ENCODE measurements around the gene MTMR11. TPM values are rescaled to one million over a fixed set of nuclear protein-coding genes. Genes with fewer than 3 reads are reported as not detected.
A peak's percentile ranks its signal among the peaks of the same experiment; 100 is the strongest.

The MTMR11 gene
- total and polyA plus RNA-seq, 8 donors = 1.7 to 11.8 (median 4.4) TPM

DNA sequence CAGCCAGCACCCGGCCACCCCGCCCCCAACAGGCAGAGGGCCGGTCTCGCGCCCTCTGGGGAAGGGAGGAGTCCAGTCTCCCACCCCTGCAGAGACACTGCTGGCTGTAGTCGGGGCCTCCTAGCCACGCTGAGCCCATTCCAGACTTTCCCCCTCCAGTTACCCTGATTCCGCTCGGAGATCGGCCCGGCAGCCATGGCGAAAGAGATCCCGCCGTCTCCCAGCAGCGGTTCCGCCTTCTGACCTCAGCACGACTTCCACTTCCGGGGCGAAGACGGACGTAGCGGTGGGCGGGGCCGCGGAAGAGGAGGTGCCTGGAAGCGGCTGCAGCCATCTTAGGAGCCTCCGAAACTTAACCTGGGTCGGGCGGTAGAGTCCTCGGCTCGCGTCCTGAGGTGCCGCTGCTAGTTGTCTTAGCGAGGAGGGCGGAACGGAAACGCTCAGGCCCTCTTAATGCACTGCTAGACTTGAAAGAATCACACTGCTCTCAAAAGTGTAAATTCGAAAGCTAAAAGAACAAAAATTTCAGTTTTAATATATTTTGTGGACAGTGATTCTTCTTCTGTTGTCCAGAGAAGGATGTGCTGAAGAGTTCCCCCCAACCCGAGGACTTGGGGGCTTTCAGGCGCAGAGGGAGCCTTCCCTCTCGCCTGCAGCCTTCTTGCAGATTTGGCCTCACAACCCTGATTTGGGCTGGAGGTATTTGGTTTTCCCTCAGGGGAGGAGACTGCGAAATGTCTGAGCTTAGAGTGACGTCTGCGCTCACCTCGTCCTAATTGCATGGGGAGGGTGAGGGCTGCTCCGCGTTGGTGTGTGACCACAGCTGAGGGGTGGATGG, 8.9 kb downstream of the MTMR11 start, which contains the start of gene SF3B4:
SF3B4 (minus strand) TSS at position 241 of the 838 bp plus-strand sequence; CDS start at position 197, 44 bp downstream.
- WGBS, 2 donors = 0 to 1% methylated on average over 39 to 47 of the region's 47 CpGs
- no peaks in the 10 kb centered on the region for H3K27me3 ChIP-seq
- peak within 1 kb of the TSS; percentile 74 to 95 (median 90) for H3K27ac ChIP-seq
- FAIRE-seq (no peak), DNase-seq (peak; percentile 95 to 98 (median 95)), ATAC-seq (peak; percentile 99 to 100 (median 99))
- TF ChIP-seq, protein P1, sequence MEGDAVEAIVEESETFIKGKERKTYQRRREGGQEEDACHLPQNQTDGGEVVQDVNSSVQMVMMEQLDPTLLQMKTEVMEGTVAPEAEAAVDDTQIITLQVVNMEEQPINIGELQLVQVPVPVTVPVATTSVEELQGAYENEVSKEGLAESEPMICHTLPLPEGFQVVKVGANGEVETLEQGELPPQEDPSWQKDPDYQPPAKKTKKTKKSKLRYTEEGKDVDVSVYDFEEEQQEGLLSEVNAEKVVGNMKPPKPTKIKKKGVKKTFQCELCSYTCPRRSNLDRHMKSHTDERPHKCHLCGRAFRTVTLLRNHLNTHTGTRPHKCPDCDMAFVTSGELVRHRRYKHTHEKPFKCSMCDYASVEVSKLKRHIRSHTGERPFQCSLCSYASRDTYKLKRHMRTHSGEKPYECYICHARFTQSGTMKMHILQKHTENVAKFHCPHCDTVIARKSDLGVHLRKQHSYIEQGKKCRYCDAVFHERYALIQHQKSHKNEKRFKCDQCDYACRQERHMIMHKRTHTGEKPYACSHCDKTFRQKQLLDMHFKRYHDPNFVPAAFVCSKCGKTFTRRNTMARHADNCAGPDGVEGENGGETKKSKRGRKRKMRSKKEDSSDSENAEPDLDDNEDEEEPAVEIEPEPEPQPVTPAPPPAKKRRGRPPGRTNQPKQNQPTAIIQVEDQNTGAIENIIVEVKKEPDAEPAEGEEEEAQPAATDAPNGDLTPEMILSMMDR (IDR thresholded peaks at IDR 0.05) = no peak
- peak within 1 kb of the TSS; percentile 60 to 79 (median 68) for H3K4me3 ChIP-seq
- peaks cover 0 to 38% (median 21%) of the 10 kb centered on the region in 3 donors for H3K36me3 ChIP-seq
- no peaks in the 10 kb centered on the region for H3K9me3 ChIP-seq
- H3K4me1 ChIP-seq = peaks cover 8 to 22% (median 18%) of the 10 kb centered on the region in 3 donors
- intact Hi-C loops (cut with DNase I) = no loop called here

DNA sequence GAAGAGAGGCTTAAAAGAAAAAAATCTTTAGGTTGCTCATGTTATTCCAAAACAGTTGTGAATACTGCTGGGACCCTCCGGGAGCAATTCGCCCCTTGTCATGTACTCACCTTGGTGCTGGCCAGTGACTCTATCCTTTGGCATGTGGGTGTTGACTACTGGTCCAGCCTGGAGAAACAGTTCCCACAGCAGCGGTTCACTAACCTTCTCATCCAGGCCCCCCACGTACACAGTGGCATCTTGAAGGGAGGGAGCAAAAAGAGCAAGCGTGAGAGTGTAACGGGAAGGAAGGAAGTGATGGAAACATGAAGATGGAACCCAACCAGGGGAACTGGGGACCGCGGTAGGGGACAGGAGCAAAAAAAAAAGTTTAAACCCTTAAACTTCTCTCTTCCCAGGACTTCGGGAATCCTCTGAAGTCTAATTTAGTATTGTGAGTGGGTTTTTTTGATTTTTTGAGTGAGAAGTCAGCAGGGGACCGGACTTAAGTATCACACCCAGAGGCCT, 9.6 kb downstream of the MTMR11 start:
- no peak for DNase-seq
- TF ChIP-seq, protein P1 (IDR thresholded peaks at IDR 0.05) = no peak
- Histone ChIP-seq H3K27ac (peak overlapping the region; percentile 74 to 95 (median 90)), H3K27me3 (no peaks in the 10 kb centered on the region), H3K4me3 (peak overlapping the region; percentile 60 to 79 (median 68)), H3K36me3 (peaks cover 0 to 43% (median 22%) of the 10 kb centered on the region in 3 donors), H3K4me1 (peaks cover 8 to 22% (median 18%) of the 10 kb centered on the region in 3 donors), H3K9me3 (no peaks in the 10 kb centered on the region)
- FAIRE-seq = no peak
- no peak for ATAC-seq
- intact Hi-C loops (cut with DNase I) = no loop called here
- 2% methylated on average over 10 of the region's 10 CpGs for WGBS, 2 donors

DNA sequence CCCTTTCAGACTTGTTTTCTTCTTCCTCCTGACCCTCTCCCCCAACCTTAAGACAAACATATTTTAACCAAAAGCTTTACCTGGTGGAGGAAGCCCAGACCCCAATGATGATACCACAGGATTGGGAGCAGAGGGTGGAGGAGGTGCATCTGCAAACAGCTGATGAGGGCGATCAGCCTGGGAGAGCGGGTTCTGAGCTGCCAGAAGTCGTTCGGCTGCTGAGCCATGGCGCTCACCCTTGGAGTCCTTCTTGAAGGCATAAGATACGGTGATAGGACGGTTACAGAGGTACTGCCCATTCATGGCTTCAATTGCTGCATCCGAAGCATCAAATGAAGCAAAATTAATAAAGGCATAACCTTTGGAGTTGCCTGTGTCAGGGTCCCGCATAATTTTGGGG, 10.4 kb downstream of the MTMR11 start:
- no peaks in the 10 kb centered on the region for H3K9me3 ChIP-seq
- ATAC-seq (no peak), FAIRE-seq (no peak), DNase-seq (no peak)
- peaks cover 0 to 43% (median 22%) of the 10 kb centered on the region in 3 donors for H3K36me3 ChIP-seq
- intact Hi-C loops (cut with DNase I) = no loop called here
- H3K4me3 ChIP-seq = peak overlapping the region in 2 of 4 donors; percentile 62 to 79
- no peaks in the 10 kb centered on the region for H3K27me3 ChIP-seq
- H3K4me1 ChIP-seq = peaks cover 8 to 22% (median 18%) of the 10 kb centered on the region in 3 donors
- no peak overlapping the region for H3K27ac ChIP-seq
- TF ChIP-seq, protein P1 (IDR thresholded peaks at IDR 0.05) = no peak
- WGBS, 2 donors = 88 to 94% methylated on average over 9 of the region's 9 CpGs

DNA sequence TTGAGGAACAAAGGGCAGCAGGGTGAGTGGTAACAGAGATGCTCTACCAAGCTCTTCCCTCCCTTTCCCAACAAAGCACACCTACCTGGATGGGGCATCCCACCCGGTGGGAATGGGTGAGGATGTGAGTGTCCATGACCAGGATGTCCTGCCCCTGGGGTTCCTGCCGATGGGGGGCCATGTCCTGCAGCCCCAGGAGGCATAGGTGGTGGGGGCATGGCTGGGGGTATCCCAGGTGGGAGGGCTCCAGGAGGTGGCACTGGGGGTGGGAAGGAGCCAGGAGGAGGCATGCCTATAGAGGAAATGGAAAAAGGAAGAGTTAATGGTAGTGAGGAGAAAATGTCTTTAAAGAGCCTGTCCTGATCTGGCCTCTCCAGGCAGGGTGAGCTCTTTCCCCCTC, 10.9 kb downstream of the MTMR11 start:
- H3K27ac ChIP-seq = no peak overlapping the region
- H3K27me3 ChIP-seq = no peaks in the 10 kb centered on the region
- intact Hi-C loops (cut with DNase I) = no loop called here
- no peak overlapping the region for H3K4me3 ChIP-seq
- DNase-seq (no peak), ATAC-seq (no peak), FAIRE-seq (no peak)
- peaks cover 0 to 43% (median 22%) of the 10 kb centered on the region in 3 donors for H3K36me3 ChIP-seq
- peaks cover 8 to 22% (median 18%) of the 10 kb centered on the region in 3 donors for H3K4me1 ChIP-seq
- no peaks in the 10 kb centered on the region for H3K9me3 ChIP-seq
- TF ChIP-seq, protein P1 (IDR thresholded peaks at IDR 0.05) = no peak
- WGBS, 2 donors = 83 to 88% methylated on average over 2 of the region's 2 CpGs

Measured in pancreas (tissue), 10 donors.